Measurements from ENCODE around the gene F2RL2.

DNA sequence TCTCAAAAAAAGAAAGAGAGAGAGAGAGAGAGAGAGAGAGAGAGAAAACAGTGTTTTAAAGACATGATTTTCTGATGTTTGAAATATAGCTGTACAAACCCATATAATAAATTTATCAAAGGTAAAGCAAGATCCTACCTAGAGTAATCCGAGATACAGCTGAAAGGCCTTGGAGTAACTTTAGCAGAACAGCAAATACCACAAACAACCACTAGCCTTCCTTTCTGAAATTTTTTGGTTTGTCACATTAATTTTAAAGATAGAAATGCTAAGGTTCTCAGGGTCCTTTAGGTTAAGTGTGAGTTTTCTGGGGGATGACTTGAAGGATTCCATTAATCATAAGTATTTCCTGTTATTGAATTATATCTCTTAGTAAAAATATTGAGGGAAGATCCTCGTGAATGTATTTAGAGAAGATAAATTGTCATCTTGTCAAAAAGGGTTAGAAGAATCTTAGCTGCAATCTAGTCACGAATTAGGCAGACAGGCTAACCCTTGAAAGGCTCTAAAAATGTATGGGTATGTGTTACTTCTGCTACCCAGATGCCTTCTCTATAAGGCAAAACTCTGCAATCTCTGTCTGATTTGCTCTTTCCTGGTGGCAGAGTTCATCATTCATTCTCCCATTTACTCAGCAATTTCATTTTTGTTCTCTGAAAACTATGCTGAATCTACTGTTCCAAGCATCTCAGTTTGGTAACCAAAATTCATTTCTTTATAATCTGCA lies 27.3 kb downstream of the F2RL2 start:
- TF ChIP-seq, protein P1, sequence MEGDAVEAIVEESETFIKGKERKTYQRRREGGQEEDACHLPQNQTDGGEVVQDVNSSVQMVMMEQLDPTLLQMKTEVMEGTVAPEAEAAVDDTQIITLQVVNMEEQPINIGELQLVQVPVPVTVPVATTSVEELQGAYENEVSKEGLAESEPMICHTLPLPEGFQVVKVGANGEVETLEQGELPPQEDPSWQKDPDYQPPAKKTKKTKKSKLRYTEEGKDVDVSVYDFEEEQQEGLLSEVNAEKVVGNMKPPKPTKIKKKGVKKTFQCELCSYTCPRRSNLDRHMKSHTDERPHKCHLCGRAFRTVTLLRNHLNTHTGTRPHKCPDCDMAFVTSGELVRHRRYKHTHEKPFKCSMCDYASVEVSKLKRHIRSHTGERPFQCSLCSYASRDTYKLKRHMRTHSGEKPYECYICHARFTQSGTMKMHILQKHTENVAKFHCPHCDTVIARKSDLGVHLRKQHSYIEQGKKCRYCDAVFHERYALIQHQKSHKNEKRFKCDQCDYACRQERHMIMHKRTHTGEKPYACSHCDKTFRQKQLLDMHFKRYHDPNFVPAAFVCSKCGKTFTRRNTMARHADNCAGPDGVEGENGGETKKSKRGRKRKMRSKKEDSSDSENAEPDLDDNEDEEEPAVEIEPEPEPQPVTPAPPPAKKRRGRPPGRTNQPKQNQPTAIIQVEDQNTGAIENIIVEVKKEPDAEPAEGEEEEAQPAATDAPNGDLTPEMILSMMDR (conservative IDR thresholded peaks at IDR 0.05), result no peak
- no peak for TF ChIP-seq ZFX (IDR thresholded peaks at IDR 0.05)
